GM18951 (cell line): ENCODE measurements around the gene ZNF845.
"Not testable (repeated sequence)": the region's sequence is repeated elsewhere in the genome, so short reads cannot be mapped to it uniquely, and the experiment has no call there.

Experiments
- POLR2A ChIP-seq: IDR thresholded peaks from 4 replicates; pipeline ENCODE4 v1.6.1; 2011; ENCODE audit warnings: mild to moderate bottlenecking; ENCODE audit not compliant: insufficient read length, insufficient read depth; ENCODE audit errors: extremely low read depth
- in situ Hi-C: fragments of 300-500 bp; cut with MboI; formaldehyde crosslinking; loops from one replicate; pipeline ENCODE4 v1.12.0; 2022; ENCODE audit warnings: low sequenced_read_pairs, mixed read lengths, inconsistent platforms; ENCODE audit not compliant: unreplicated experiment

Gene ZNF845

DNA sequence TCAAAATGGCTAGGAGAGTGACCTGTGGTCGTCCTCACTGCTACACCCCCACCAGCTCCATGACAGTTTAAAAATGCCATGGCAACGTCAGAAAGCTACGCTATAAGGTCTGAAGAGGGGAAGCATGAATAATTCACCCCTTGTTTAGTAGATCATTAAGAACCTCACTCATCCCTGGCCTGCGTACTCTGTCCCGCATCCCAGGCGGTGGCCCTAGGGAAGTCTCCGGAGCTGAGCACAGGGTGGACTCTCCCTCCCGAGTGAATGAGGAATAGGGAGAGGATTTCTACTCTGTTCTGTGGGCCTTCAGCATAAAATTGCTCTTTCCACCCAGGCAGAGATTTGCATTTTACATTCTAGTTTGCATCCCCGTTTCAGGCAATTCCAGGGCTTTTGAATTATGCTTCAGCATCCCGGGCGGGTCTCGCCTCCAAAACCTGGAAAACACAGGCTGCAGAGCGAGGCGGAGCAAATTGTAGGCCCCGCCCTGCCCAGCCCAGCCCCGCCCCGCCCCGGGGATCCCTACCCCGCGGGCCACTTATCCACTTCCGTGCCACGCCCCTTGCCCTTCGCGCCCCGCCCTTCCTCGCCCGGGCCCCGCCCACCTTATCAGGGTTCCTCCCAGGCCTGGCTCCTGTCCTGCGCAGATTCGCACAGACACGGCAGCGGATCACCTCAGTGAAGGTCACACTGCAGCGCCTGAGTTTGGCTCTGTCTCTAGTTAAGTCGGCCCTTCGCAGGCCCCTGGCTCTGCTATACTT, 24.5 kb downstream of the ZNF845 start:
- TF ChIP-seq POLR2A: no peak
- in situ Hi-C loops: no loop called here

DNA sequence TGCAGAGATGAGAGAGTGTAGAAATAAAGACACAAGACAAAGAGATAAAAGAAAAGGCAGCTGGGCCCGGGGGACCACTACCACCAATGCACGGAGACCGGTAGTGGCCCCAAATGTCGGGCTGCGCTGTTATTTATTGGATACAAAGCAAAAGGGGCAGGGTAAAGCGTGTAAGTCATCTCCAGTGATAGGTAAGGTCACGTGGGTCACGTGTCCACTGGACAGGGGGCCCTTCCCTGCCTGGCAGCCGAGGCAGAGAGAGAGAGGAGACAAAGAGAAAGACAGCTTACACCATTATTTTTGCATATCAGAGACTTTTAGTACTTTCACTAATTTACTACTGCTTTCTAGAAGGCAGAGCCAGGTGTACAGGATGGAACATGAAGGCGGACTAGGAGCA, 26.5 kb downstream of the ZNF845 start:
- in situ Hi-C loops: not testable (repeated sequence)

DNA sequence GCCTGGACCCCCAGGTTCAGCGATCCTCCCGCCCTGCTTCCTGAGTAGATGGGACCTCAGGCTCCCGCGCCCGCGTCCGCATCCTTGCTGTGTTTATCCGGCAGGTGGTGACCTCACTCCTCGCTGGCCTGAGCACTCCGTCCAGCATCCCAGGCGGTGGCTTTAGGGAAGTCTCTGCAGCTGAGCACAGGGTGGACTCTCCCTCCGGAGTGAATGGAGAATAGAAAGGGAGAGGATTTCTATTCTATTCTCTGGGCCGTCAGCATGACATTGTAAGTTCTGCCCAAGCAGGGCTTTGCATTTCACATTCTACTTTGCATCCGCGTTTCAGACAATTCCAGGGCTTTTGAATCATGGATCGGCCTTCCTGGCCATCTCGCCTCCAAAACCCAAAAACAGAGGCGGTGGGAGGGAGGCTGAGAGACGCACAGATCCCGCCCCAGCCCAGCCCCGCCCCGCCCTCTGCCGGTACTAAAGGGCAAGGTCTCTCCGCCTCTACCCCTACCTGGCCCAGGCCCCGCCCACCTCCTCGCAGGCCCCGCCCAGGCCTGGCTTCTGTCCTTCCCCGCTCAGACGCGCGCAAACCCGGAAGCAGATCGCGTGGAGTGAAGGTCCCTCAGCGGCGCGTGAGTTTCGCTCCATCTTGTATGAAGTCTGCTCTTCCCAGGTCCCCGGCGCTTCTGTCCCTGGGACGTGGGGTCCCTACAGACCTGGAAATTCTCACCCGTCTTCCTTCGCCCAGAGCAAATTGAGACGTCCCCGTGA, 31.8 kb downstream of the ZNF845 start, which contains the start of gene ZNF525:
ZNF525 (plus strand) TSS at position 572 of the 765 bp plus-strand sequence. CDS start 6,577 bp downstream, outside the sequence.
- in situ Hi-C loops: no loop called here
- peak; percentile 84 for TF ChIP-seq POLR2A

DNA sequence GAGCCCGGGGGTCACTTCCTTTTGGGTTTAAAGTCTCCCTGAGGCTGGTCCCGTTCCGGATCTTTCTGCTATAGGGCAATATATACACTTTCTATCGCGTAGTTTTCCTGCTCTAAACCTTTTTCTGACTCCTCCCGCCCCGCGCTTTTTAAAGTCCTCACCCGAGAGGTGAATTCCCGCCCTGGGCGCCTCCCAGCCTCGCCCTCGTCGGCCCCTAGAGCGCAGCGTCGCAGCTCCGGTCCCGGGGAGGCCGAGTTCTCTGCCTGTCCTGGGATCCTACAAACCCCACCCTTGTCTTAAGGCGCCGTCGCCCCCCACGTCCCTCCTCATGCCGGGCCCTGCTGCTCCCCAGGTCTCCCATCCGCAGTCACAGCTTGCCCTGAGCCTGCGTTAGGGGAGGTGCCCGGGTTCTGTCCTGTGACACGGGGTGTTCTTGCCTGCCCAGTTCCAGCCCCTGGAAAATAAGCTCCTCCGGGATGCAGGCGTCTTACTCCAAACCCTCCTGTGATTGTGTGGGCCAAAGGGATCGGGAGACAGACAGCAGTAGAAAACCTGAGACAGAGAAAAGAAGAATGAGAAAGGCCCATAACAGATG, 32.4 kb downstream of the ZNF845 start:
- in situ Hi-C loops: no loop called here
- TF ChIP-seq POLR2A: no peak

DNA sequence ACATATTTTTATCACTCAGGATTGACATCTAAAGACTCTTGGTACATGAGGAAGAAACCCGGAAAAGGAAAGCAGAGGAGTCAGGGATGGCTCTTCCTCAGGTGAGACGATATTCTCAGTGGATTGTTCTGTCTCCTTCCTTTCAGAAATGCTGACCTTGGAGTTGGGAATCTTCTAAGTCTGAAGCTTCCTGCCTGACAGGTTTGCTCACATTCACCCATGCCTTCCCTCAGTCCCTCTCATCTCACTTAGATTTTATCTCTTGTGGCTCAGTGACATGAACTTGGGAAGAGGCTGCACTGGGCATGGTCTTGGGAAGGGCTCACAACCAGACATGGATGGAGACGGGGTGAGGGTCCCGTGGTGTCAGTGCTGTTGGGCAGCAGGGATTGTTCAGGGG, 38.6 kb downstream of the ZNF845 start:
- in situ Hi-C loops: no loop called here
- no peak for TF ChIP-seq POLR2A

DNA sequence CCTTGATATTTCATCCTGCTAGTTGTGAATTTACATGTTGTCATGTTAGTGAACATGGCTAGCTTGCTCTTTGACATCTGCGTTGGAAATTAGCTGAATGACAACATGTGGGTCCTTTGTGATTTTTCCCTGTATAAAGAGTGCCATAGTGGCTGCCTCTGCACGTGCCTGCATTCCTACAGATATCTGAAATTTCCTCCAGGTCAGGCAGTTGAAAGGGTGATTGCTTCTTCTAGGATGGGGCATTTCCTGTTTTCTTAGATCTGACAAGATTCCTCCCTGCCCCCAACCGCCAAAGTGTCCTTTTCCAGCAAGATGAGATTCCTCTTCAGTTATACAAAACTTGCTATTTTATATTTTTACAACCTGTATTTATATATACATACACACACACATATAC, 40.7 kb downstream of the ZNF845 start:
- in situ Hi-C loops: no loop called here
- no peak for TF ChIP-seq POLR2A

DNA sequence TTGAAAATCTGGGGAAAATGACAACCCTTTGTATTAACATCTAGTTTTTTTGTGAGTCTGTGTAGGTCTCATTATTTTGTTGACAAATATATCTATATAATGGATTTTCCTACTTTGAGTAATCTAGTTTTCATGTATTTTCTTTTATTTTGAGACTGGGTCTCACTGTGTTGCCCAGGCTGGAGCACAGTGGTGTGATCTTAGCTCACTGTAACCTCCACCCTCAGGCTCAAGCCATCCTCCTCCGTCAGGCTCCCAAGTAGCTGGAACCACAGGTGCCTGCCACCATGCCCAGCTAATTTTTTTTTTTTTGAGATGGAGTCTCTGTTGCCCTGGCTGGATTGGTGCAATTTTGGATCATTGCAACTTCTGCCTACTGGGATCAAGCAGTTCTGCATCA, 41.2 kb downstream of the ZNF845 start:
- TF ChIP-seq POLR2A: no peak
- in situ Hi-C loops: no loop called here

DNA sequence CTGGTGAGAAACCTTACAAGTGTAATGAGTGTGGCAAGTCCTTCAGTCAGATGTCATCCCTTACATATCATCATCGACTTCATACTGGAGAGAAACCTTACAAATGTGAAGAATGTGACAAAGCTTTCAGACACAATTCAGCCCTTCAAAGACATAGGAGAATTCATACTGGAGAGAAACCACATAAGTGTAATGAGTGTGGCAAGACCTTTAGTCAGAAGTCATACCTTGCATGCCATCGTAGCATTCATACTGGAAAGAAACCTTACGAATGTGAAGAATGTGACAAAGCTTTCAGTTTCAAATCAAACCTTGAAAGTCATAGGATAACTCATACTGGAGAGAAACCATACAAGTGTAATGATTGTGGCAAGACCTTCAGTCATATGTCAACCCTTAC, 47.8 kb downstream of the ZNF845 start:
- no peak for TF ChIP-seq POLR2A
- in situ Hi-C loops: no loop called here

DNA sequence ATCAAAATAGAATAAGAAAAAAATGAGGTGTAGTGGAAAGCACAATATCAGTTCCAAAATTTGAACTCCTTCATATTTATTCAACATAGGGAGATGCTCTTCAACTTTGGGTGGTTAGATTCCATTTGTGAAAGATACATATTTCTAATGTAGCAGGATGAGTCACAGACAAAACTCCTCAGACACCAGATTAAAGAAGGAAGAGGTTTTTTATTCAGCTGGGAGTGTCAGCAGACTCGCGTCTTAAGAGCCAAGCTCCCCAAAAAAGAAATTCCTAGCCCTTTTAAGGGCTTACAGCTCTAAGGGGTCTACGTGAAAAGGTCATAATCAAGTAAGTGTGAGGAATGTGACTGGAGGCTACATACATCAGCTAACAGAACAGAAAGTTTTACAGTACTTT, 54.6 kb downstream of the ZNF845 start:
- in situ Hi-C loops: no loop called here
- TF ChIP-seq POLR2A: no peak

DNA sequence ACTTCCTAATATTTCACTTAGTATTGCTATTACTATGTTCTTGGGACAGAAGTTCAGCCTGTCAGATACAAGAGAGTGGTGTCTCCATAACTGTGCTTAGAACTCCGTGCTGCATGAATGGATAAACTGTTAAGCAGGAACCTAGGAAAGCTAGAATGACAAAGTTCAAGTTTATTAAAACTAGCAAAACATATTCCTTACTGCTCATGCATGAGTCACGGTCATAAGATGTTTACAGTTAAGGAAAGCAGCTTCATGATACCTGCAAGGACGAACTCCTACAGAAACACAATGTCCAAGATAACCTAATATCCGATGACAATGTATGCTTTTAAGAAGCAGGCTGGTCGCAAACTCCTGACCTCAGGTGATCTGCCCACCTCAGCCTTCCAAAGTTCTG, 55.4 kb downstream of the ZNF845 start:
- in situ Hi-C loops: no loop called here
- no peak for TF ChIP-seq POLR2A

DNA sequence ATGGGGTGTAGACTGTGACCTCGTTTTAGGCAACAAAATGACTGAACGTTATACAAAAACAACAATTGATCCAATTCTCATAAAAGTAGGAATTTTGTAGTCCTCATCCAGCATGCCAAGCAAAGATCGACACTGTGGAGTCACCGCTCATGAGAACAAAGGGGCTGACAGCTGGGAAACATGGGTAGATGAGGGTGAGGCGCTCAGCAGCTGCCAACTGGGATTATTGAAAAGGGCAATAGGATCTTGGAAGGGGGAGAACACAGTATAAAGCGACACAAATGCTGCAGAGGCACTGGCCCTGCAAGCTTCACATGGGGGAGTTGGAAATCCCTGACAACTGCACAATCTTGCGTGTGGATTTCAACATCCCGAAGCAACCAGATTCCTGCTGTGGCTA, 56.0 kb downstream of the ZNF845 start:
- in situ Hi-C loops: no loop called here
- TF ChIP-seq POLR2A: no peak

DNA sequence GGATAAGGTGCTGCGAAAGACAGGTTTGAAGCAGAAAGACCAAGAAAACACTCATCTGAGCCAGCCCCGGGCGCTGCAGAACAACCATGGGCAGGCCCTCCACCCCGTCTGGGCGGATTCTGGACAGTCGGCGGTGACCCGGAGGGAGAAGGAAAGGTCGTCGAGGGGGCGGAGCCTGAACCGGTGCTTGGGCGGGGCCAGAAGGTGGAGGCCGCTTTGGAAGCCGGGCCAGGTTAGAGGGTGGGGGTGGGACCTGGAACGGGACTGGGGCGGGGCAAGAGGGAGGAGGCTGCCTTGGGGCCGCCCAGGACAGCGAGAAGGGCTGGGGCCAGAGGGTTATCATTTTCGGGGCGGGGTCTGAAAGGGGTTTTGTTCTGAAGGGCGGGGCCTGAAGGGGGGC, 56.4 kb downstream of the ZNF845 start:
- in situ Hi-C loops: no loop called here
- TF ChIP-seq POLR2A: no peak

DNA sequence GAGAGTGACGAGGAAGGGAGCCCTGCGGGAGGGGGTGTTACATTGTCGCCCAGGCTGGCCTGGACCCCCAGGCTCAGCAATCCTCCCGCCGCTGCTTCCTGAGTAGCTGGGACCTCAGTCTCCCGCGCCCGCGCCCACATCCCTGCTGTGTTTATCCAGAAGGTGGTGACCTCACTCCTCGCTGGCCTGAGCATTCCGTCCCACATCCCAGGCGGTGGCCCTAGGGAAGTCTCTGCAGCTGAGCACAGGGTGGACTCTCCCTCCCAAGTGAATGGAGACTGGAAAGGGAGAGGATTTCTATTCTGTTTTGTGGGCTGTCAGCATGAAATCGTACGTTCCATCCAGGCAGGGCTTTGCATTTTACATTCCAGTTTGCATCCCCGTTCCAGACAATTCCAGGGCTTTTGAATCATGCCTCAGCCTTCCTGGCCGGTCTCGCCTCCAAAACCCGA, 61.0 kb downstream of the ZNF845 start:
- in situ Hi-C loops: no loop called here
- no peak for TF ChIP-seq POLR2A
